CD4-positive, alpha-beta T cell (primary cell): ENCODE results near the gene MST1. TPM values are rescaled to one million over a fixed set of nuclear protein-coding genes. Genes with fewer than 3 reads are reported as not detected.
"Not testable (repeated sequence)": the region's sequence is repeated elsewhere in the genome, so short reads cannot be mapped to it uniquely, and the experiment has no call there.

Source experiments
- ATAC-seq: fragments of 200-7000 bp; cut with Tn5 transposase; one replicate; pipeline ENCODE4 v1.10.0; 2022; ENCODE audit warnings: mild to moderate bottlenecking; ENCODE audit not compliant: poor library complexity
- CTCF ChIA-PET: fragments of 350-600 bp; sonication (Branson Sonifier 250); formaldehyde crosslinking; loops from one replicate; lab custom pipeline; 2021; ENCODE audit warnings: antibody characterized with exemption, inconsistent platforms; lab: Charles Lee
- POLR2A ChIA-PET: fragments of 350-600 bp; sonication (Branson Sonifier 250); formaldehyde crosslinking; loops from one replicate; lab custom pipeline; 2021; ENCODE audit warnings: antibody characterized with exemption, inconsistent platforms; lab: Charles Lee
- DNase-seq, 14 experiments: peaks; one replicate each; pipeline ENCODE4 v3.0.0-alpha.2; 2013 to 2020; ENCODE audit warnings: mixed read lengths in 2 of 14
- H3K27ac ChIP-seq, 2 donors: one replicate each; pipeline versions ENCODE4 v1.5.1 to v1.7.0; 2013; ENCODE audit warnings: low read length in 2 of 2, low read depth in 1 of 2, mild to moderate bottlenecking in 1 of 2
- H3K27me3 ChIP-seq, 2 experiments: 1 replicate in 1 of 2; 2 replicates in 1 of 2; pipeline versions ENCODE4 v1.6.1 to v1.7.0; 2013; ENCODE audit warnings: low read length in 2 of 2, control low read depth in 1 of 2, mild to moderate bottlenecking in 1 of 2, moderate library complexity in 1 of 2; ENCODE audit not compliant: insufficient read depth in 2 of 2, control insufficient read depth in 1 of 2
- H3K36me3 ChIP-seq: one replicate; pipeline ENCODE4 v1.6.1; 2013; ENCODE audit warnings: low read length, control low read depth; ENCODE audit not compliant: insufficient read depth
- H3K4me1 ChIP-seq: one replicate; pipeline ENCODE4 v1.6.1; 2013; ENCODE audit warnings: low read length, control low read depth; ENCODE audit not compliant: insufficient read depth
- H3K4me3 ChIP-seq: one replicate; pipeline ENCODE4 v1.5.1; 2013; ENCODE audit warnings: mild to moderate bottlenecking, low read length, moderate library complexity
- H3K9me3 ChIP-seq, 2 experiments: 1 replicate in 1 of 2; 2 replicates in 1 of 2; pipeline versions ENCODE4 v1.6.1 to v1.7.0; 2013; ENCODE audit warnings: low read length in 2 of 2, mild to moderate bottlenecking in 2 of 2, control low read depth in 1 of 2, moderate library complexity in 1 of 2; ENCODE audit not compliant: control insufficient read depth in 1 of 2, insufficient read depth in 1 of 2
- H3K27ac Mint-ChIP-seq: one replicate; pipeline ENCODE4 v1.8.0; 2020; ENCODE audit warnings: mixed read lengths
- H3K27me3 Mint-ChIP-seq: one replicate; pipeline ENCODE4 v1.8.0; 2021; ENCODE audit warnings: mixed read lengths
- H3K36me3 Mint-ChIP-seq: one replicate; pipeline ENCODE4 v1.8.0; 2021; ENCODE audit warnings: low read depth, mixed read lengths
- H3K4me1 Mint-ChIP-seq: one replicate; pipeline ENCODE4 v1.8.0; 2021; ENCODE audit warnings: low read depth, mixed read lengths
- H3K4me3 Mint-ChIP-seq: one replicate; pipeline ENCODE4 v1.8.0; 2020; ENCODE audit warnings: mild to moderate bottlenecking, mixed read lengths
- H3K9me3 Mint-ChIP-seq: one replicate; pipeline ENCODE4 v1.8.0; 2020; ENCODE audit warnings: mixed read lengths
- intact Hi-C, 2 experiments: fragments of 100-400 bp; cut with DNase I in 1 of 2; cut with micrococcal nuclease in 1 of 2; formaldehyde crosslinking; loops; one replicate each; pipeline versions ENCODE4 v1.15.1 to v1.9.0; 2023 to 2025; cut with DNase I, micrococcal nuclease
- total RNA-seq, 174 experiments: library from RNA in 2 of 174; stranded (reverse) in 2 of 174; gene quantifications; one replicate each; pipeline ENCODE4 v1.2.3 and lab custom pipeline; 2021 to 2026

MST1 gene
- total RNA-seq, 2 experiments from 2014 or later = 7.8 TPM

DNA sequence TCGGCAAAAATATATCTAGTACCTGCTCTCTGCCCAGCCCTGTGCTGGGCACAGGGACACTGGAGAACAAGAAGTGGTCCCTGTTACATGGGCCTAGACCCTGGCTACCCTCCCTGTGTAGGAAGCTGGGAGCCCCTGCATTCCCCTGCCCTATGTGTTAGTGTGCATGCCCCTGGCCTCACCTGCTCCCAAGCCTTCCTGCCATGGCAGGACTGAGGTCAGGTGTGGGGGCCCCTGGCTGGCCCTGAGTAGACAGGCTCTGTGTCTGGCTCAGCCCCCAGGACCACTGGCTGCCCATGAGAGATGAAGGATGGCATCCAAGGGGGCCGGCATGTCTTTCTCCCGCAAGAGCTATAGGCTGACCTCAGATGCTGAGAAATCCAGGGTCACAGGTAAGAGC lies 1.6 kb upstream of the MST1 start:
- DNase-seq, H3K36me3 ChIP-seq, H3K4me3 ChIP-seq, intact Hi-C loops, H3K9me3 Mint-ChIP-seq, POLR2A ChIA-PET, H3K27ac ChIP-seq, CTCF ChIA-PET, H3K27me3 ChIP-seq, H3K9me3 ChIP-seq, H3K27me3 Mint-ChIP-seq, ATAC-seq: not testable (repeated sequence)
- peaks cover 43% of the 10 kb centered on the region for H3K4me1 Mint-ChIP-seq
- peak overlapping the region; percentile 5 for H3K27ac Mint-ChIP-seq
- peaks cover 12% of the 10 kb centered on the region for H3K36me3 Mint-ChIP-seq
- H3K4me1 ChIP-seq = peaks cover 48% of the 10 kb centered on the region
- H3K4me3 Mint-ChIP-seq = peak overlapping the region; percentile 97

GRCh38 chr3:49689908-49690624 lies 792 bp upstream of the MST1 start:
- peak overlapping the region; percentile 98 for H3K4me3 ChIP-seq
- H3K27ac ChIP-seq = peak overlapping the region in 1 of 2 donors; percentile 30
- H3K4me1 Mint-ChIP-seq = peaks cover 43% of the 10 kb centered on the region
- H3K4me3 Mint-ChIP-seq = peak overlapping the region; percentile 97
- CTCF ChIA-PET, DNase-seq, H3K9me3 ChIP-seq, ATAC-seq, H3K27me3 Mint-ChIP-seq, H3K9me3 Mint-ChIP-seq, H3K36me3 ChIP-seq, H3K27me3 ChIP-seq: not testable (repeated sequence)
- POLR2A ChIA-PET = interaction anchor here (1.0 kb wide), 1 partner anchor 87 kb away, joined by 3 read pairs; no protein-coding TSS in a partner anchor
- intact Hi-C loops = loop anchor here in 1 of 2 experiments (2.0 kb wide), 1 partner anchor 17 kb away; no protein-coding TSS in a partner anchor
- H3K27ac Mint-ChIP-seq = peak overlapping the region; percentile 91
- H3K36me3 Mint-ChIP-seq = peaks cover 12% of the 10 kb centered on the region
- H3K4me1 ChIP-seq = peaks cover 49% of the 10 kb centered on the region

- peak in 2 of 14 experiments; percentile 35 to 42 for DNase-seq
- ATAC-seq, H3K36me3 ChIP-seq, H3K27me3 Mint-ChIP-seq, H3K27me3 ChIP-seq, H3K9me3 ChIP-seq, H3K9me3 Mint-ChIP-seq: not testable (repeated sequence)
- Histone ChIP-seq H3K4me1 (peaks cover 49% of the 10 kb centered on the region), H3K27ac (peak overlapping the region; percentile 64 to 87), H3K4me3 (peak overlapping the region; percentile 98)
- peaks cover 23% of the 10 kb centered on the region for H3K36me3 Mint-ChIP-seq
- peak overlapping the region; percentile 91 for H3K27ac Mint-ChIP-seq
- H3K4me3 Mint-ChIP-seq = peak overlapping the region; percentile 97
- intact Hi-C loops = loop anchor here in 1 of 2 experiments (2.0 kb wide), 1 partner anchor 16 kb away; no protein-coding TSS in a partner anchor
- CTCF ChIA-PET = interaction anchor here (2.1 kb wide), 1 partner anchor 149 kb away, joined by 5 read pairs; no protein-coding TSS in a partner anchor
- peaks cover 35% of the 10 kb centered on the region for H3K4me1 Mint-ChIP-seq
- POLR2A ChIA-PET = interaction anchor here (0.9 kb wide), 1 partner anchor 16 kb away, joined by 3 read pairs; no protein-coding TSS in a partner anchor
Measured at GRCh38 chr3:49688338-49689045, 782 bp downstream of the MST1 start.

DNA sequence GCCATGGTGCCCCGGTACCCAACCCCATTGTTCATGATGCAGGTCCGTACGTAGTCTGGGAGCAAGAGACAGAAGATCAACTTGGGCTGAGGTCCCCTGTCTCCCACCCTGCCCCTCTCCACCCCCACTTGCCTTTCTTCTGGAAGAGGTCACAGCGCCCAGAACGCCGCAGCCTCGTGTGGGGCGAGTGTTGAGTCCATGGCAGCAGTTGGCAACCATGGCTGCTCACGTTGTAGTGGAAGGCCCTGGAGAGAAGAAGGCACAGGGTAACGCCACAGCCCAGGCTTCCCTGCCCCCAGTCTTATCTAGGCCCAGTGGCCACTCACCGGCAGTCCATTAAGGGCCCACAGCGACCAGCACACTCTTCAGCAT lies 1.9 kb downstream of the MST1 start:
- H3K27me3 Mint-ChIP-seq, ATAC-seq, POLR2A ChIA-PET, intact Hi-C loops, H3K27ac ChIP-seq, H3K4me3 ChIP-seq, DNase-seq, H3K9me3 ChIP-seq, H3K9me3 Mint-ChIP-seq, H3K27ac Mint-ChIP-seq, H3K27me3 ChIP-seq: not testable (repeated sequence)
- peaks cover 31% of the 10 kb centered on the region for H3K4me1 Mint-ChIP-seq
- CTCF ChIA-PET = interaction anchor here (2.1 kb wide), 1 partner anchor 148 kb away, joined by 5 read pairs; no protein-coding TSS in a partner anchor
- peaks cover 49% of the 10 kb centered on the region for H3K4me1 ChIP-seq
- H3K4me3 Mint-ChIP-seq = peak overlapping the region; percentile 65
- peaks cover 15% of the 10 kb centered on the region for H3K36me3 ChIP-seq
- H3K36me3 Mint-ChIP-seq = peaks cover 32% of the 10 kb centered on the region

DNA sequence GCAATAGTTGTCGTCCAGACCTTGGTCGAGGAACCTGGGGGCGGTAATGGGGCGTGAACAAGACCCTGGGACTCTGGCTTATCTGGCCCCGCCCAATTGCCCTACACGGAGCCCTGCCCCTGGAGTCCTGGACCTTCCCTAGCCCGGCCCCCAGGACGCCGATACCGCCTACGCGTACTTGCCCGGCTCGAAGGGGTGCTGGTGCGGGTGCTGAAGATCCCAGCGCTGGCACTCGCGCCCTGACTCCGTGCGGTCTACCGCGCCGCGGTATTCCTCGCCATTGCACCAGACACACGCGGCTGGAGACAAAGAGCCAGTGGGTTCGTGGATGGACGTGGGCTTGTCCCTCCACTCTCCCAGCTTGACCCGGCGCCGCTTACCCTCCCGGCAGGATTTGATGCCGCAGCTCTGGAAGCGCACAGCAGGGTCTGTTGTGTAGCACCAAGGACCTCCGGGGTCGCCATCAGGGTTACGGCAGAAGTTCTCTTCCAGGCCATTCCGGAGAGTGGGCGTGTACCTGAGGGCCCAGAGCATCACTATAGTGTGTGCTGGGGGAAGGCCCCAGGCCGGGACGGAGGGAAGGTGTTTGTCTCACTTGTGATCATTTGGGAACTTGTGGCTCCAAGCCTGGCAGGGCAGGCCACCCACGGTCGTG lies 2.4 kb downstream of the MST1 start:
- H3K9me3 ChIP-seq, POLR2A ChIA-PET, H3K27ac ChIP-seq, H3K27me3 ChIP-seq, intact Hi-C loops, H3K27ac Mint-ChIP-seq, H3K9me3 Mint-ChIP-seq, H3K27me3 Mint-ChIP-seq, CTCF ChIA-PET: not testable (repeated sequence)
- peak overlapping the region; percentile 52 for H3K4me3 ChIP-seq
- DNase-seq (peak in 7 of 14 experiments; percentile 23 to 64 (median 46)), ATAC-seq (peak; percentile 16)
- Mint-ChIP-seq H3K4me1 (peaks cover 29% of the 10 kb centered on the region), H3K4me3 (peak overlapping the region; percentile 65), H3K36me3 (peaks cover 32% of the 10 kb centered on the region)
- peaks cover 20% of the 10 kb centered on the region for H3K36me3 ChIP-seq
- peaks cover 49% of the 10 kb centered on the region for H3K4me1 ChIP-seq

- H3K27ac Mint-ChIP-seq, H3K27ac ChIP-seq, H3K9me3 Mint-ChIP-seq, intact Hi-C loops, H3K27me3 Mint-ChIP-seq, POLR2A ChIA-PET, CTCF ChIA-PET, H3K27me3 ChIP-seq, H3K9me3 ChIP-seq: not testable (repeated sequence)
- Histone ChIP-seq H3K4me1 (peaks cover 46% of the 10 kb centered on the region), H3K36me3 (peaks cover 25% of the 10 kb centered on the region), H3K4me3 (peak overlapping the region; percentile 52)
- Mint-ChIP-seq H3K36me3 (peaks cover 32% of the 10 kb centered on the region), H3K4me3 (peak overlapping the region; percentile 69), H3K4me1 (peaks cover 29% of the 10 kb centered on the region)
- ATAC-seq = peak; percentile 39
- DNase-seq = peak in 12 of 14 experiments; percentile 7 to 62 (median 26)
Measured at GRCh38 chr3:49686346-49686745, 2.9 kb downstream of the MST1 start.
